HEK293 (cell line): Measurements from ENCODE around the gene BORCS6.
A peak's percentile ranks its signal among the peaks of the same experiment; 100 is the strongest.

ENCODE experiments used
- AEBP2 ChIP-seq: fragments of 450-650 bp; formaldehyde crosslinking; IDR thresholded peaks from 2 replicates; pipeline ENCODE4 v1.5.1; 2016; ENCODE audit warnings: missing biosample characterization, missing genetic modification characterization, borderline replicate concordance
- KLF10 ChIP-seq: fragments of 450-650 bp; IDR thresholded peaks from 2 replicates; pipeline ENCODE4 v1.5.1; 2018; ENCODE audit warnings: missing biosample characterization, mild to moderate bottlenecking, missing genetic modification characterization
- MZF1 ChIP-seq: fragments of 450-650 bp; formaldehyde crosslinking; IDR thresholded peaks from 2 replicates; pipeline ENCODE4 v1.5.1; 2017; ENCODE audit warnings: missing biosample characterization, missing genetic modification characterization, borderline replicate concordance
- PATZ1 ChIP-seq: fragments of 450-650 bp; formaldehyde crosslinking; IDR thresholded peaks from 2 replicates; pipeline ENCODE4 v1.5.1; 2016; ENCODE audit warnings: missing biosample characterization, missing genetic modification characterization
- REPIN1 ChIP-seq: fragments of 450-650 bp; formaldehyde crosslinking; IDR thresholded peaks from 2 replicates; pipeline ENCODE4 v1.5.1; 2017; ENCODE audit warnings: missing biosample characterization, missing genetic modification characterization, low read depth
- SP2 ChIP-seq: fragments of 450-650 bp; formaldehyde crosslinking; IDR thresholded peaks from 2 replicates; pipeline ENCODE4 v1.5.1; 2016; ENCODE audit warnings: missing biosample characterization, missing genetic modification characterization
- ZBTB8A ChIP-seq: fragments of 450-650 bp; formaldehyde crosslinking; IDR thresholded peaks from 2 replicates; pipeline ENCODE4 v1.5.1; 2016; ENCODE audit warnings: missing biosample characterization, missing genetic modification characterization
- ZFHX2 ChIP-seq: fragments of 450-650 bp; formaldehyde crosslinking; conservative IDR thresholded peaks from 2 replicates; pipeline ENCODE4 v1.5.1; 2016; ENCODE audit warnings: missing biosample characterization, missing genetic modification characterization
- ZNF148 ChIP-seq: fragments of 450-650 bp; formaldehyde crosslinking; IDR thresholded peaks from 2 replicates; pipeline ENCODE4 v1.5.0; 2017; ENCODE audit warnings: missing biosample characterization, missing genetic modification characterization, borderline replicate concordance
- ZNF221 ChIP-seq: fragments of 450-650 bp; formaldehyde crosslinking; IDR thresholded peaks from 2 replicates; pipeline ENCODE4 v1.5.1; 2017; ENCODE audit warnings: missing biosample characterization, missing genetic modification characterization, borderline replicate concordance
- ZNF280D ChIP-seq: fragments of 450-650 bp; formaldehyde crosslinking; IDR thresholded peaks from 2 replicates; pipeline ENCODE4 v1.5.1; 2016; ENCODE audit warnings: missing biosample characterization, missing genetic modification characterization
- ZNF433 ChIP-seq: fragments of 450-650 bp; formaldehyde crosslinking; IDR thresholded peaks from 2 replicates; pipeline ENCODE4 v1.5.1; 2016; ENCODE audit warnings: missing biosample characterization, missing genetic modification characterization, low read depth
- ZNF560 ChIP-seq: fragments of 450-650 bp; formaldehyde crosslinking; IDR thresholded peaks from 2 replicates; pipeline ENCODE4 v1.5.1; 2017; ENCODE audit warnings: missing biosample characterization, missing genetic modification characterization, borderline replicate concordance
- ZNF660 ChIP-seq: fragments of 450-650 bp; IDR thresholded peaks from 2 replicates; pipeline ENCODE4 v1.5.1; 2018; ENCODE audit warnings: missing biosample characterization, mild to moderate bottlenecking, missing genetic modification characterization
- ZNF664 ChIP-seq: fragments of 450-650 bp; formaldehyde crosslinking; IDR thresholded peaks from 2 replicates; pipeline ENCODE4 v1.5.1; 2016; ENCODE audit warnings: missing biosample characterization, missing genetic modification characterization
- ZNF707 ChIP-seq: fragments of 450-650 bp; formaldehyde crosslinking; IDR thresholded peaks from 2 replicates; pipeline ENCODE4 v1.5.1; 2016; ENCODE audit warnings: missing biosample characterization, missing genetic modification characterization
- TF ChIP-seq, protein P1 (sequence below): fragments of 450-650 bp; formaldehyde crosslinking; IDR thresholded peaks from 2 replicates; pipeline ENCODE4 v1.5.1; 2016; ENCODE audit warnings: missing biosample characterization, missing genetic modification characterization, borderline replicate concordance
- TF ChIP-seq, protein P2 (sequence below): fragments of 450-650 bp; IDR thresholded peaks from 2 replicates; pipeline ENCODE4 v1.5.1; 2018; ENCODE audit warnings: missing biosample characterization, missing genetic modification characterization
- TF ChIP-seq, protein P3 (sequence below): fragments of 450-650 bp; formaldehyde crosslinking; IDR thresholded peaks from 2 replicates; pipeline ENCODE4 v1.5.1; 2016; ENCODE audit warnings: missing biosample characterization, missing genetic modification characterization

Gene BORCS6

GRCh38 chr17:8173056-8173870 is 16.7 kb downstream of the BORCS6 start (continued):
- TF ChIP-seq, protein P1, sequence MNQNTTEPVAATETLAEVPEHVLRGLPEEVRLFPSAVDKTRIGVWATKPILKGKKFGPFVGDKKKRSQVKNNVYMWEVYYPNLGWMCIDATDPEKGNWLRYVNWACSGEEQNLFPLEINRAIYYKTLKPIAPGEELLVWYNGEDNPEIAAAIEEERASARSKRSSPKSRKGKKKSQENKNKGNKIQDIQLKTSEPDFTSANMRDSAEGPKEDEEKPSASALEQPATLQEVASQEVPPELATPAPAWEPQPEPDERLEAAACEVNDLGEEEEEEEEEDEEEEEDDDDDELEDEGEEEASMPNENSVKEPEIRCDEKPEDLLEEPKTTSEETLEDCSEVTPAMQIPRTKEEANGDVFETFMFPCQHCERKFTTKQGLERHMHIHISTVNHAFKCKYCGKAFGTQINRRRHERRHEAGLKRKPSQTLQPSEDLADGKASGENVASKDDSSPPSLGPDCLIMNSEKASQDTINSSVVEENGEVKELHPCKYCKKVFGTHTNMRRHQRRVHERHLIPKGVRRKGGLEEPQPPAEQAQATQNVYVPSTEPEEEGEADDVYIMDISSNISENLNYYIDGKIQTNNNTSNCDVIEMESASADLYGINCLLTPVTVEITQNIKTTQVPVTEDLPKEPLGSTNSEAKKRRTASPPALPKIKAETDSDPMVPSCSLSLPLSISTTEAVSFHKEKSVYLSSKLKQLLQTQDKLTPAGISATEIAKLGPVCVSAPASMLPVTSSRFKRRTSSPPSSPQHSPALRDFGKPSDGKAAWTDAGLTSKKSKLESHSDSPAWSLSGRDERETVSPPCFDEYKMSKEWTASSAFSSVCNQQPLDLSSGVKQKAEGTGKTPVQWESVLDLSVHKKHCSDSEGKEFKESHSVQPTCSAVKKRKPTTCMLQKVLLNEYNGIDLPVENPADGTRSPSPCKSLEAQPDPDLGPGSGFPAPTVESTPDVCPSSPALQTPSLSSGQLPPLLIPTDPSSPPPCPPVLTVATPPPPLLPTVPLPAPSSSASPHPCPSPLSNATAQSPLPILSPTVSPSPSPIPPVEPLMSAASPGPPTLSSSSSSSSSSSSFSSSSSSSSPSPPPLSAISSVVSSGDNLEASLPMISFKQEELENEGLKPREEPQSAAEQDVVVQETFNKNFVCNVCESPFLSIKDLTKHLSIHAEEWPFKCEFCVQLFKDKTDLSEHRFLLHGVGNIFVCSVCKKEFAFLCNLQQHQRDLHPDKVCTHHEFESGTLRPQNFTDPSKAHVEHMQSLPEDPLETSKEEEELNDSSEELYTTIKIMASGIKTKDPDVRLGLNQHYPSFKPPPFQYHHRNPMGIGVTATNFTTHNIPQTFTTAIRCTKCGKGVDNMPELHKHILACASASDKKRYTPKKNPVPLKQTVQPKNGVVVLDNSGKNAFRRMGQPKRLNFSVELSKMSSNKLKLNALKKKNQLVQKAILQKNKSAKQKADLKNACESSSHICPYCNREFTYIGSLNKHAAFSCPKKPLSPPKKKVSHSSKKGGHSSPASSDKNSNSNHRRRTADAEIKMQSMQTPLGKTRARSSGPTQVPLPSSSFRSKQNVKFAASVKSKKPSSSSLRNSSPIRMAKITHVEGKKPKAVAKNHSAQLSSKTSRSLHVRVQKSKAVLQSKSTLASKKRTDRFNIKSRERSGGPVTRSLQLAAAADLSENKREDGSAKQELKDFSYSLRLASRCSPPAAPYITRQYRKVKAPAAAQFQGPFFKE, result no peak
- TF ChIP-seq PATZ1 (tag by site-specific recombination) (peak; percentile 42; the same call in 1 of the 2 replicates), MZF1 (tag by site-specific recombination) (peak; percentile 91), SP2 (tag by site-specific recombination) (peak; percentile 74), ZNF280D (tag by site-specific recombination) (no peak), ZNF660 (tag by site-specific recombination) (peak; percentile 83), REPIN1 (0 out of 2 replicates have a peak, but pooled peaks have one; percentile 76), ZNF433 (tag by site-specific recombination) (0 out of 2 replicates have a peak, but pooled peaks have one; percentile 32), AEBP2 (tag by site-specific recombination) (no peak), KLF10 (tag by site-specific recombination) (peak; percentile 92), ZNF664 (no peak), ZBTB8A (peak; percentile 66), ZNF707 (tag by site-specific recombination) (no peak), ZNF560 (tag by site-specific recombination) (no peak), ZFHX2 (tag by site-specific recombination) (peak; percentile 42; the same call in 1 of the 2 replicates), ZNF148 (tag by site-specific recombination) (no peak), ZNF221 (no peak)
- TF ChIP-seq, protein P2, sequence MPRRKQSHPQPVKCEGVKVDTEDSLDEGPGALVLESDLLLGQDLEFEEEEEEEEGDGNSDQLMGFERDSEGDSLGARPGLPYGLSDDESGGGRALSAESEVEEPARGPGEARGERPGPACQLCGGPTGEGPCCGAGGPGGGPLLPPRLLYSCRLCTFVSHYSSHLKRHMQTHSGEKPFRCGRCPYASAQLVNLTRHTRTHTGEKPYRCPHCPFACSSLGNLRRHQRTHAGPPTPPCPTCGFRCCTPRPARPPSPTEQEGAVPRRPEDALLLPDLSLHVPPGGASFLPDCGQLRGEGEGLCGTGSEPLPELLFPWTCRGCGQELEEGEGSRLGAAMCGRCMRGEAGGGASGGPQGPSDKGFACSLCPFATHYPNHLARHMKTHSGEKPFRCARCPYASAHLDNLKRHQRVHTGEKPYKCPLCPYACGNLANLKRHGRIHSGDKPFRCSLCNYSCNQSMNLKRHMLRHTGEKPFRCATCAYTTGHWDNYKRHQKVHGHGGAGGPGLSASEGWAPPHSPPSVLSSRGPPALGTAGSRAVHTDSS (tag by site-specific recombination), result peak; percentile 13; the same call in 1 of the 2 replicates
- TF ChIP-seq, protein P3, sequence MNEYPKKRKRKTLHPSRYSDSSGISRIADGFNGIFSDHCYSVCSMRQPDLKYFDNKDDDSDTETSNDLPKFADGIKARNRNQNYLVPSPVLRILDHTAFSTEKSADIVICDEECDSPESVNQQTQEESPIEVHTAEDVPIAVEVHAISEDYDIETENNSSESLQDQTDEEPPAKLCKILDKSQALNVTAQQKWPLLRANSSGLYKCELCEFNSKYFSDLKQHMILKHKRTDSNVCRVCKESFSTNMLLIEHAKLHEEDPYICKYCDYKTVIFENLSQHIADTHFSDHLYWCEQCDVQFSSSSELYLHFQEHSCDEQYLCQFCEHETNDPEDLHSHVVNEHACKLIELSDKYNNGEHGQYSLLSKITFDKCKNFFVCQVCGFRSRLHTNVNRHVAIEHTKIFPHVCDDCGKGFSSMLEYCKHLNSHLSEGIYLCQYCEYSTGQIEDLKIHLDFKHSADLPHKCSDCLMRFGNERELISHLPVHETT, result peak; percentile 94
